ENCODE data around the gene SUCO.

GRCh38 chr1:172599912-172600311 is 67.0 kb downstream of the SUCO start:
- TF ChIP-seq EZH2 (IDR thresholded peaks at IDR 0.05; ENCODE audit: insufficient read depth, poor library complexity, severe bottlenecking) (no peak), EZH2phosphoT487 (IDR thresholded peaks at IDR 0.05; ENCODE audit: insufficient read depth, low read depth) (no peak)
